ENCODE measurements around the gene METTL18.
A peak's percentile ranks its signal among the peaks of the same experiment; 100 is the strongest.
"Not testable (repeated sequence)": the region's sequence is repeated elsewhere in the genome, so short reads cannot be mapped to it uniquely, and the experiment has no call there.

METTL18 gene

GRCh38 chr1:169794530-169795416 is at the start of gene METTL18:
METTL18 (minus strand) TSS chr1:169794907; CDS start chr1:169793695, 1,212 bp downstream.
- DNase-seq: peak; percentile 96

GRCh38 chr1:169838942-169839341 is 44.2 kb upstream of the METTL18 start:
- no peak for DNase-seq

- DNase-seq: no peak
Measured at GRCh38 chr1:169836198-169836597, 41.5 kb upstream of the METTL18 start.

GRCh38 chr1:169835647-169836046 is 40.9 kb upstream of the METTL18 start:
- DNase-seq: no peak

GRCh38 chr1:169834869-169835268 is 40.2 kb upstream of the METTL18 start:
- DNase-seq: no peak

GRCh38 chr1:169833179-169833901 is 38.6 kb upstream of the METTL18 start:
- no peak for DNase-seq

GRCh38 chr1:169829671-169830070 is 35.0 kb upstream of the METTL18 start:
- no peak for DNase-seq

- DNase-seq: no peak
Measured at GRCh38 chr1:169824153-169824552, 29.4 kb upstream of the METTL18 start.

- no peak for DNase-seq
Measured at GRCh38 chr1:169821500-169821899, 26.8 kb upstream of the METTL18 start.

GRCh38 chr1:169816617-169817016 is 21.9 kb upstream of the METTL18 start:
- no peak for DNase-seq

- no peak for DNase-seq
Measured at GRCh38 chr1:169814265-169814664, 19.6 kb upstream of the METTL18 start.

GRCh38 chr1:169812131-169812530 is 17.4 kb upstream of the METTL18 start:
- DNase-seq: no peak

- not testable (repeated sequence) for DNase-seq
Measured at GRCh38 chr1:169811418-169812035, 16.8 kb upstream of the METTL18 start.

GRCh38 chr1:169809370-169810095 is 14.8 kb upstream of the METTL18 start:
- no peak for DNase-seq

- no peak for DNase-seq
Measured at GRCh38 chr1:169804941-169805340, 10.2 kb upstream of the METTL18 start.

- no peak for DNase-seq
Measured at GRCh38 chr1:169802888-169803287, 8.2 kb upstream of the METTL18 start.

- no peak for DNase-seq
Measured at GRCh38 chr1:169797281-169797680, 2.6 kb upstream of the METTL18 start.

GRCh38 chr1:169796274-169796810 is 1.6 kb upstream of the METTL18 start:
- no peak for DNase-seq

- no peak for DNase-seq
Measured at GRCh38 chr1:169795687-169796086, 980 bp upstream of the METTL18 start.

- DNase-seq: no peak
Measured at GRCh38 chr1:169793730-169794129, 977 bp downstream of the METTL18 start.

GRCh38 chr1:169788402-169788801 is 6.3 kb downstream of the METTL18 start:
- no peak for DNase-seq

GRCh38 chr1:169786974-169787373 is 7.7 kb downstream of the METTL18 start:
- no peak for DNase-seq

- no peak for DNase-seq
Measured at GRCh38 chr1:169785267-169785666, 9.4 kb downstream of the METTL18 start.
